ENCODE results near the gene HCK.

The HCK gene

GRCh38 chr20:32064667-32065066 is 12.6 kb downstream of the HCK start:
- DNase-seq = no peak

- DNase-seq = no peak
Measured at GRCh38 chr20:32067234-32067821, 15.3 kb downstream of the HCK start.

- no peak for DNase-seq
Measured at GRCh38 chr20:32068174-32068573, 16.1 kb downstream of the HCK start.

- no peak for DNase-seq
Measured at GRCh38 chr20:32069711-32070110, 17.7 kb downstream of the HCK start.

GRCh38 chr20:32070282-32070681 is 18.2 kb downstream of the HCK start:
- no peak for DNase-seq

GRCh38 chr20:32070690-32071213 is 18.7 kb downstream of the HCK start:
- DNase-seq = no peak

GRCh38 chr20:32071395-32072167 is 19.5 kb downstream of the HCK start:
- DNase-seq = no peak

GRCh38 chr20:32072168-32072750 is 20.2 kb downstream of the HCK start:
- DNase-seq = no peak

- DNase-seq = no peak
Measured at GRCh38 chr20:32075534-32075933, 23.5 kb downstream of the HCK start.

GRCh38 chr20:32077190-32077589 is 25.1 kb downstream of the HCK start:
- no peak for DNase-seq

- DNase-seq = no peak
Measured at GRCh38 chr20:32078322-32078721, 26.3 kb downstream of the HCK start.

- no peak for DNase-seq
Measured at GRCh38 chr20:32078791-32079190, 26.7 kb downstream of the HCK start.

GRCh38 chr20:32079655-32080109 is 27.6 kb downstream of the HCK start:
- DNase-seq = no peak

GRCh38 chr20:32080783-32081182 is 28.7 kb downstream of the HCK start:
- DNase-seq = no peak

- no peak for DNase-seq
Measured at GRCh38 chr20:32083469-32083868, 31.4 kb downstream of the HCK start.

GRCh38 chr20:32087070-32087469 is 35.0 kb downstream of the HCK start:
- DNase-seq = no peak

GRCh38 chr20:32088759-32089158 is 36.7 kb downstream of the HCK start:
- no peak for DNase-seq

- no peak for DNase-seq
Measured at GRCh38 chr20:32089637-32090362, 37.8 kb downstream of the HCK start.

- DNase-seq = peak; percentile 8
Measured at GRCh38 chr20:32091888-32092346, 39.9 kb downstream of the HCK start.

GRCh38 chr20:32098786-32099185 is 46.7 kb downstream of the HCK start:
- no peak for DNase-seq

- no peak for DNase-seq
Measured at GRCh38 chr20:32108814-32109391, 56.9 kb downstream of the HCK start.

GRCh38 chr20:32109392-32110172 is 57.5 kb downstream of the HCK start, which contains the start of gene TM9SF4:
Gene TM9SF4 (plus strand): TSS chr20:32109714. CDS start chr20:32109741, 27 bp downstream.
- DNase-seq = peak; percentile 97

All from NCI-H1417 treated with DMSO at 0.1 percent for 48 hours (cell line).